Keratinocyte (primary cell): ENCODE results near the gene HCN1. TPM values are rescaled to one million over a fixed set of nuclear protein-coding genes. Genes with fewer than 3 reads are reported as not detected.

ENCODE experiments used
- DNase-seq: peaks from one replicate; pipeline ENCODE4 v3.0.0-alpha.2; 2011; ENCODE audit warnings: low read depth, missing footprints, low spot score
- FAIRE-seq: peaks from 2 replicates; lab custom pipeline; 2011; peaks lifted over from hg19 to GRCh38; lab: Jason Lieb, UNC
- H2AFZ ChIP-seq: 2 replicates; pipeline ENCODE4 v1.6.0; 2012; ENCODE audit warnings: low read length, control low read depth, inconsistent platforms; ENCODE audit not compliant: control insufficient read depth
- H3K27ac ChIP-seq: 2 replicates; pipeline ENCODE4 v1.5.1; 2011; ENCODE audit warnings: low read length; ENCODE audit not compliant: control insufficient read depth, insufficient read depth
- H3K27me3 ChIP-seq: 3 replicates; pipeline ENCODE4 v1.6.0; 2011; ENCODE audit warnings: low read length; ENCODE audit not compliant: control insufficient read depth, insufficient read depth; ENCODE audit errors: extremely low read depth
- H3K36me3 ChIP-seq, 2 experiments: 2 replicates in 1 of 2; 3 replicates in 1 of 2; pipeline ENCODE4 v1.5.1; 2011; ENCODE audit warnings: low read length in 2 of 2, mild to moderate bottlenecking in 1 of 2; ENCODE audit not compliant: control insufficient read depth in 2 of 2, insufficient read depth in 2 of 2; ENCODE audit errors: extremely low read depth in 1 of 2
- H3K4me1 ChIP-seq: 3 replicates; pipeline ENCODE4 v1.5.1; 2011; ENCODE audit warnings: low read length; ENCODE audit not compliant: control insufficient read depth, insufficient read depth; ENCODE audit errors: extremely low read depth
- H3K4me2 ChIP-seq: 3 replicates; pipeline ENCODE4 v1.6.0; 2011; ENCODE audit warnings: low read depth, low read length; ENCODE audit not compliant: control insufficient read depth, insufficient read depth; ENCODE audit errors: extremely low read depth
- H3K4me3 ChIP-seq, 3 experiments: fragments of 200-600 bp in 1 of 3; sonication (generic) in 1 of 3; 2 replicates in 2 of 3; 3 replicates in 1 of 3; pipeline ENCODE4 v1.5.1; 2011 to 2016; ENCODE audit warnings: low read length in 3 of 3, mild to moderate bottlenecking in 3 of 3, control low read depth in 2 of 3, inconsistent platforms in 1 of 3, low read depth in 1 of 3, mixed read lengths in 1 of 3, mixed run types in 1 of 3, moderate library complexity in 1 of 3; ENCODE audit not compliant: control insufficient read depth in 2 of 3, insufficient read depth in 2 of 3; ENCODE audit errors: extremely low read depth in 1 of 3
- H3K79me2 ChIP-seq: 2 replicates; pipeline ENCODE4 v1.6.0; 2012; ENCODE audit warnings: low read length; ENCODE audit not compliant: control insufficient read depth, insufficient read depth
- H3K9ac ChIP-seq: 3 replicates; pipeline ENCODE4 v1.6.0; 2011; ENCODE audit warnings: low read length; ENCODE audit not compliant: control insufficient read depth, insufficient read depth; ENCODE audit errors: extremely low read depth
- H3K9me1 ChIP-seq: 3 replicates; pipeline ENCODE4 v1.6.0; 2011; ENCODE audit warnings: low read length; ENCODE audit not compliant: control insufficient read depth, insufficient read depth; ENCODE audit errors: extremely low read depth
- H3K9me3 ChIP-seq: 2 replicates; pipeline ENCODE4 v1.5.1; 2012; ENCODE audit warnings: low read depth, low read length; ENCODE audit not compliant: control insufficient read depth
- H4K20me1 ChIP-seq: 3 replicates; pipeline ENCODE4 v1.6.0; 2011; ENCODE audit warnings: low read length; ENCODE audit not compliant: control insufficient read depth, insufficient read depth; ENCODE audit errors: extremely low read depth
- EZH2 ChIP-seq: IDR thresholded peaks from one replicate; pipeline ENCODE4 v1.6.1; 2012; ENCODE audit warnings: inconsistent platforms, mild to moderate bottlenecking, low read length, moderate library complexity
- dilution Hi-C: fragments of 300-500 bp; cut with MboI; formaldehyde crosslinking; loops from one replicate; pipeline ENCODE4 v1.7.0; 2020; ENCODE audit warnings: low sequenced_read_pairs; ENCODE audit not compliant: extremely low pct_ligation_motif_present
- polyA plus RNA-seq, 5 experiments: library from polyadenylated mRNA; depleted of rRNA in 3 of 5; stranded (reverse) in 3 of 5; stranded (forward) in 1 of 5; unstranded in 1 of 5; fragments of >200 nt; gene quantifications; 1 replicate in 1 of 5; 2 replicates in 3 of 5; 3 replicates in 1 of 5; pipeline versions ENCODE4 v1.2.1 to v1.2.3, GENCODE V29; 2011 to 2012; ENCODE audit warnings: missing spikeins in 2 of 5, low read depth in 1 of 5, low replicate concordance in 1 of 5
- TF ChIP-seq, protein P1 (sequence below), 3 experiments: IDR thresholded peaks in 1 of 3; conservative IDR thresholded peaks in 1 of 3; optimal IDR thresholded peaks in 1 of 3; 2 replicates in 2 of 3; 3 replicates in 1 of 3; pipeline versions ENCODE3 to v1.5.1; 2011; ENCODE audit warnings: low read length in 3 of 3, mild to moderate bottlenecking in 3 of 3, moderate library complexity in 2 of 3, control low read depth in 1 of 3, inconsistent platforms in 1 of 3; ENCODE audit not compliant: insufficient read depth in 2 of 3; ENCODE audit errors: extremely low read depth in 1 of 3

The HCN1 gene
- polyA plus RNA-seq, 1 donor (not counting 4 experiments of a cell fraction or from before 2014, with no cell fraction given): not detected

DNA sequence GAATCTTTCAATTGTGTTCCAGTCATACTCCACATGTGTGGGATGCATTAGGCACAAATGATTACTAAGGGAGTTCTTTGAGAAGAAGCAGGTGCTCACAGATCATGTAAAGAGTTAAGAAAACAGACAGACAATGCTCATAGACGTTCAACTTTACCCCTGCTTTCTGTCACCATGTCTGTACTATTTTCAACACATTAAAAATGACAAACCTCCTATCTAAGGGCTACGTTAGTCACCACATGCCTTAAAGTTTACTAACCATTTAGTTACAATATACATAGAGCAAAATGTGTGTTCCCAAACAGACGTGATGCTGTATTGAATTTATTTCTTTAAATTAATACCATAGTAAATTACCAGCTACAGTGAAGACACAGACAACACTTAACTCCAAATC, 435.9 kb downstream of the HCN1 start:
- peaks cover 2% of the 10 kb centered on the region for H3K9me3 ChIP-seq
- FAIRE-seq (no peak), DNase-seq (no peak)
- H3K79me2 ChIP-seq: no peaks in the 10 kb centered on the region
- no peaks in the 10 kb centered on the region for H3K27me3 ChIP-seq
- H3K27ac ChIP-seq: no peak overlapping the region
- H3K4me1 ChIP-seq: no peaks in the 10 kb centered on the region
- H3K9me1 ChIP-seq: no peaks in the 10 kb centered on the region
- H4K20me1 ChIP-seq: no peaks in the 10 kb centered on the region
- TF ChIP-seq, protein P1, sequence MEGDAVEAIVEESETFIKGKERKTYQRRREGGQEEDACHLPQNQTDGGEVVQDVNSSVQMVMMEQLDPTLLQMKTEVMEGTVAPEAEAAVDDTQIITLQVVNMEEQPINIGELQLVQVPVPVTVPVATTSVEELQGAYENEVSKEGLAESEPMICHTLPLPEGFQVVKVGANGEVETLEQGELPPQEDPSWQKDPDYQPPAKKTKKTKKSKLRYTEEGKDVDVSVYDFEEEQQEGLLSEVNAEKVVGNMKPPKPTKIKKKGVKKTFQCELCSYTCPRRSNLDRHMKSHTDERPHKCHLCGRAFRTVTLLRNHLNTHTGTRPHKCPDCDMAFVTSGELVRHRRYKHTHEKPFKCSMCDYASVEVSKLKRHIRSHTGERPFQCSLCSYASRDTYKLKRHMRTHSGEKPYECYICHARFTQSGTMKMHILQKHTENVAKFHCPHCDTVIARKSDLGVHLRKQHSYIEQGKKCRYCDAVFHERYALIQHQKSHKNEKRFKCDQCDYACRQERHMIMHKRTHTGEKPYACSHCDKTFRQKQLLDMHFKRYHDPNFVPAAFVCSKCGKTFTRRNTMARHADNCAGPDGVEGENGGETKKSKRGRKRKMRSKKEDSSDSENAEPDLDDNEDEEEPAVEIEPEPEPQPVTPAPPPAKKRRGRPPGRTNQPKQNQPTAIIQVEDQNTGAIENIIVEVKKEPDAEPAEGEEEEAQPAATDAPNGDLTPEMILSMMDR (optimal IDR thresholded peaks at IDR 0.05 in 1 of 3, IDR thresholded peaks at IDR 0.05 in 1 of 3, conservative IDR thresholded peaks at IDR 0.05 in 1 of 3; ENCODE audit: extremely low read depth in 1 of 3, insufficient read depth in 2 of 3, low read length in 3 of 3): no peak
- no peak for TF ChIP-seq EZH2
- dilution Hi-C loops: no loop called here
- no peak overlapping the region for H3K9ac ChIP-seq
- no peak overlapping the region for H3K4me3 ChIP-seq
- H3K36me3 ChIP-seq: no peaks in the 10 kb centered on the region
- no peak overlapping the region for H3K4me2 ChIP-seq
- no peak overlapping the region for H2AFZ ChIP-seq

DNA sequence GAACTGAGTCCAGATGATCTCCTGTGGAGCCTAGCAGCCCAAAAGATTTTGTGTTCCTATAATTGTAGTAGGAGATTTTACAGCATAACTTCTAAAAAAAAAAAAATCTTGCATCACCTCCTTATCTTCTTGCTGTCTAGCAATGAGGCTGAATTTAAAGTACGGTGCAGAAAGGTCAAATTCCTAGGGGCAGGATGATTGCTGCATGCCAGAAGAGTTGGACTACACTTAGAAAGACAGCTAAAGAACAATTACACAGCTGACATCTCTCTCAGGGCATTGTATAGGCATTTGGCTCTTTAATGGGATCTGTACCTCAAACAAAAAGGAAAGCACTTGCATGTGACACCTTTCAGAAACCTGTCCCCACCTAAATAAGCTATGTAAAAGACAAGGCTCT, 443.2 kb downstream of the HCN1 start:
- TF ChIP-seq, protein P1 (optimal IDR thresholded peaks at IDR 0.05 in 1 of 3, IDR thresholded peaks at IDR 0.05 in 1 of 3, conservative IDR thresholded peaks at IDR 0.05 in 1 of 3; ENCODE audit: extremely low read depth in 1 of 3, insufficient read depth in 2 of 3, low read length in 3 of 3): no peak
- no peak for TF ChIP-seq EZH2
- FAIRE-seq: no peak
- H3K36me3 ChIP-seq: no peaks in the 10 kb centered on the region
- H3K27ac ChIP-seq: no peak overlapping the region
- H3K9ac ChIP-seq: no peak overlapping the region
- H3K79me2 ChIP-seq: no peaks in the 10 kb centered on the region
- H4K20me1 ChIP-seq: no peaks in the 10 kb centered on the region
- H3K9me1 ChIP-seq: no peaks in the 10 kb centered on the region
- no peaks in the 10 kb centered on the region for H3K27me3 ChIP-seq
- H3K4me2 ChIP-seq: no peak overlapping the region
- dilution Hi-C loops: no loop called here
- H3K4me1 ChIP-seq: no peaks in the 10 kb centered on the region
- no peaks in the 10 kb centered on the region for H3K9me3 ChIP-seq
- H3K4me3 ChIP-seq: no peak overlapping the region
- H2AFZ ChIP-seq: no peak overlapping the region
- no peak for DNase-seq
